T-helper 17 cell (primary cell): Measurements from ENCODE around the gene TTLL10. TPM values are rescaled to one million over a fixed set of nuclear protein-coding genes. Genes with fewer than 3 reads are reported as not detected.

ENCODE experiments used
- ATAC-seq: fragments of 150-1000 bp; cut with Tn5 transposase; 2 replicates; pipeline ENCODE4 v1.10.0; 2021; ENCODE audit warnings: mild to moderate bottlenecking, moderate library complexity
- DNase-seq, 3 donors: peaks; one replicate each; pipeline versions ENCODE4 v3.0.0 to v3.0.0-alpha.2; 2020 to 2021
- H3K9me3 ChIP-seq: one replicate; pipeline ENCODE4 v1.7.0; 2013; ENCODE audit warnings: low read length, mild to moderate bottlenecking; ENCODE audit not compliant: control insufficient read depth, poor library complexity, severe bottlenecking
- H3K27ac Mint-ChIP-seq: one replicate; pipeline ENCODE4 v1.8.0; 2022; ENCODE audit warnings: mild to moderate bottlenecking, moderate library complexity, mixed read lengths
- H3K27me3 Mint-ChIP-seq: one replicate; pipeline ENCODE4 v1.8.0; 2022; ENCODE audit warnings: mixed read lengths
- H3K36me3 Mint-ChIP-seq: one replicate; pipeline ENCODE4 v1.8.0; 2022; ENCODE audit warnings: low read depth, mixed read lengths
- H3K4me1 Mint-ChIP-seq: one replicate; pipeline ENCODE4 v1.8.0; 2022; ENCODE audit warnings: mild to moderate bottlenecking, mixed read lengths
- H3K4me3 Mint-ChIP-seq: one replicate; pipeline ENCODE4 v1.8.0; 2022; ENCODE audit warnings: mild to moderate bottlenecking, moderate library complexity, mixed read lengths
- total RNA-seq, 4 donors: library from RNA in 2 of 4; stranded (reverse) in 2 of 4; gene quantifications; one replicate each; pipeline ENCODE4 v1.2.3 and lab custom pipeline; 2022 to 2026

The TTLL10 gene
- total RNA-seq, 2 donors from 2014 or later = 0.86 to 2.5 TPM

DNA sequence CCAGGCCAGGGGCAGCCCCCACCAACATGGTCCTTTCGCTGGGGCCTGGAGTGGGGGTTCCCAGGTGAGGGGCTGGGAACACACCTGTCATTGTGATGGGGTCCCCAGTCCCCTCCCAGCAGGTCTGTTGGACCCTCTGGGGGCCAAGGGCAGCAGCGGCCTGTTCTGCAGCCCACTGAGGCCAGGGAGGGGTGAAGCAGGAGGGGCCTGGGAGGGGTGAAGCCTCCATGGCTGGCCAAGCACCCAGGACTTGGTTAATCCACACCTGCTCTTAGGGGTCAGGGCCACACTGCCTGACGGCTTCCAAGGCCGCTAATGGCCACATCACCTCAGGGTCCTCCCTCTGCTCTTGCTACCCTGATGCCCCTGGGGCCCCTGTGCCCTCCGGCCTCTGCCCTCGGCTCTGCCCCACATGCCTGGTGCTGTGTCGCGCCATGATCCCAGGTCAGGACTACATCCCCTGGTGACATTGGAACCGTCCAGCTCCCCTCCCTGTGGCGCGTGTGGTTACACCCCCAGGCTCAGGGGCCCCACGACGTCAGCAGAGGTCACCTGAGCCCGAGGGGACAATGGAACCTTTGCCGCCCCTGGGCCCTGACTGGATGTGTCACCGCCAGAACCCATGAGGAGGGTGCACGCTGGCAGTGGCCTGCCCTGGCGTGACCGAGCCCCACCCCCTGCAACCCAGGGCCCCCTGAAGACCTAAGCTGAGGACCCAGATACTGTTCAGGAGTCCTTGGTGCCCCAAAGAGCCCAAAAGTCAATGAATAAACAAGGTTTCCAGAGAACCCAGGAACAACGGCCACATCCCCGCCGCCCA lies 25.7 kb downstream of the TTLL10 start:
- Mint-ChIP-seq H3K27me3 (no peaks in the 10 kb centered on the region), H3K27ac (peak overlapping the region; percentile 68), H3K4me1 (peaks cover 2% of the 10 kb centered on the region), H3K4me3 (no peak overlapping the region), H3K36me3 (no peaks in the 10 kb centered on the region)
- DNase-seq (peak in 2 of 3 donors; percentile 4 to 9), ATAC-seq (no peak)
- H3K9me3 ChIP-seq = no peaks in the 10 kb centered on the region

DNA sequence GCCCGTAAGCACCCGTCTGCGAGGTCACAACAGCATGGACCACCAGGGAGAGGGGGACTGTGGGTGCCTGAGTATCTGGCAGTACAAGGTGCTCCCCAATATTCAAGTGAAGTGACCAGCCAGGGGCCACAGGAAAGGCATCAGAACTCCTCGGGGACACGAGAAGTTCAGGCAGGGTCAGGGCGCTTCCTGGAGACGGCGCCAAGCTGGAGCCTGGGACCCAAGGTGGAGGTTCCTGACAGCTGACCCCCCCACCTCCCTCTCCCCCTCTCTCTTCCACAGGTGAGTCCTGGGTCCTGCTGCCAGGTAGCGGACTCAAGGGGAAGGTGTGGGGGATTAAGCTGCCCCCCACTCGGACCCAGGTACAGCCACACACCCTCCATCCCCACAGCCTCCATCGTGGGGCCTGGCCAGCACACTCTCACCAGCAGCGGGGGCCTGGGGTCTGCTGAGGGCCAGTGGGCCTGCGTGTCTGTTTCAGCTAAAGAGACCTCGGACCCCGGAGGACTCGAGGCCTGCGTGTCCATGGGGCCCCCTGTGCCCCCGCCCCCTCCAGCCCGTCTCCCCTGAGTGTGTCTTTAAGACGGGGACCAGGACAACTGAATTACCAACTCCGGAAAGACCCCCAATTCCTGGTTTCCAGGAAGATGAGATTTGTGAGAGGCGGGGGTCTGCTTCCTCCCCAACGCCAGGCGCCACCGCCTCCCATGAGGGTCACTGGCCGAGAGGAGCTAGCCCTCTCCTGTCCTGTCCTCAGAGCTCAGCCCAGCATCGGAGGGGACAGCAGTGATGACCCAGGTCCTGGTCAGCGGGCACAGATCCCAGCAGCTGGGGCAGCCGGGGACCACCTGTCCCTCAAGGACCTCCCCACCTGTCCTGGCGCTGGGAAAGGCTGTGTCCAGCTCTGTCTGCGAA lies 26.5 kb downstream of the TTLL10 start:
- Mint-ChIP-seq H3K27me3 (no peaks in the 10 kb centered on the region), H3K36me3 (no peaks in the 10 kb centered on the region), H3K4me3 (no peak overlapping the region), H3K27ac (peak overlapping the region; percentile 68), H3K4me1 (peaks cover 2% of the 10 kb centered on the region)
- ATAC-seq = no peak
- no peaks in the 10 kb centered on the region for H3K9me3 ChIP-seq
- DNase-seq = peak; percentile 4 to 12 (median 12)

DNA sequence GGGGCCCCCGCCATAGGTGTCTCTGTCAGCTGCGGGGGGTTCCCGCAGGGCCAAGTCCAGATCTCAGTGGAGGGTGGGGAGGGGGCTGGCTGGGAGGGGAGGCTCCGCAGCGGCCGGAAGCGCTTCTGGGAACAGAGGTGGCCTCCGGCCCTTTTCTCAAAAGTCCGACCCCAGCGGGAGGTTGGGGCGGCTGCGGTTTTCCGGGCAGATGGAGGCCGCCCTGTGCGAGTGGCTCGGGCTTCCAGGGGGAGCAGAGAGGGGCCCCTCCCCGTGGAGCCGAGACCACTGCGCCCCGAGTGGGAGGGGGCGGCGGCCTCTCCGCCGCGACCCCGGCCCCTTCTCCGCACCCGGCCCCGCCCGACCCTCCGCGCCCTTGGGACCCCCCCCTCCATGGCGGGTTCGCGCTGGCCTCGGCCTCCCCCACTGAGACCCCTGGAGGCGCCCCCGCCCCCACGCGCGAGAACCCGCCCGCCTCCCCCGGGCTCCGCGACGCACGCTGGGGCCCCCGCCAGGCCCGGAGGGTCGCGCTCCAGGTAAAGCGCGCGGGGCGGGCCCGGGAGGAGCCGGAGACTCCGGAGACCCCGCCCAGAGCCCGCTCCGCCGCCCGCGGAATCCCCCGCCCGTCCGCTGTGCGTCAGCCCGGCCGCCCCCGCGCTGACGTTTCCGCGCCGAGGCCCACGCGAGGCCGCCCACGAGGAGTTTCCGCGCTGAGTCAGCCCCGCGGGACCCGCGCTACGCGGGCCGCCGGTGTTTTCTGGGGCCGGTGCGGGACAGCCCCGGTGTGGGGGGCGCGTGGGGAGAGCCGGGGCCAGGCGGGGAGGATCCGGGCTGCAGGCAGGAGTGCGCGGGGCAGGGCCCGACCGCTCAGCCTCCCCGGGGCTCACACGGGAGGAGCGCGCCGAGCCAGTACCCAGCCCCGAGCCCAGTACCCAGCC lies 27.5 kb downstream of the TTLL10 start:
- Mint-ChIP-seq H3K4me3 (peak overlapping the region; percentile 56), H3K27me3 (no peaks in the 10 kb centered on the region), H3K4me1 (peaks cover 5% of the 10 kb centered on the region), H3K36me3 (no peaks in the 10 kb centered on the region), H3K27ac (peak overlapping the region; percentile 68)
- DNase-seq (peak; percentile 87 to 91 (median 89)), ATAC-seq (peak; percentile 87)
- no peaks in the 10 kb centered on the region for H3K9me3 ChIP-seq

DNA sequence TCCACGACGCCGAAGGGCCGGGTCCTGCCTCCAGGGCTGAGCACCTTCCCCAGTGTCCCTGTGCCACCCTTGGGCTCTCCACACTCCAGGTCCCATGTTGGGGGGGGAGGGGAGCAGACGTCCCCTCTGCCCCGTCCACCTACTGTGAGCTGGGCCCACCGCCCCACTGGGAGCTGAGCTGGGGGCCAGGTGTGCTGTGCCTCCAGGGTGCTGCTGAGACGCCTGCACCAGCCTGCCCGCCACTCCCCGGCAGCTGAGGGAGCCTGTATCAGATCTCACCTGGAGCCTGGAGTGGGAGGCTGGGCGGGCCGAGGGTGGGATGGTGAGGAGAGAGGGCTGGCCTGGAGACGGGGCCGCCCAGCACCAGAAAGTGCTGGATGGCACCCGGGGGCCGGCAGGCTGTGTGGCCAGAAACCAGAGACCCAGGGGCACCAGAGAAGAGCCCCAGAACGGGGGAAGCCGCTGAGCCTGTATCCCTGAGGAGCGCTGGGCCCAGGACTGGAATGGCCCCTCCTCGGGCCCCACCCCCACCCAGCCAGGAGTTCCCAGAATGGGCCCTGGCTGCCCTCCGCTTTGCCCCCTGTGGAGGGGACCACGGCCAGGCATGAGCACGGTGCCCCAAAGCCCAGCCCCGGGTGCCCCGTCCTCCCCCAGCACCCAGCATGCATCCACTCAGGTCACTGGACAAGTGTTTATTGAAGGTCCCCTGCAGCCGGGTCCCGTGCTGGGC lies 29.3 kb downstream of the TTLL10 start:
- H3K9me3 ChIP-seq = no peaks in the 10 kb centered on the region
- H3K36me3 Mint-ChIP-seq = no peaks in the 10 kb centered on the region
- no peak overlapping the region for H3K4me3 Mint-ChIP-seq
- DNase-seq = peak in 2 of 3 donors; percentile 4 to 12
- no peak overlapping the region for H3K27ac Mint-ChIP-seq
- peaks cover 10% of the 10 kb centered on the region for H3K4me1 Mint-ChIP-seq
- no peak for ATAC-seq
- H3K27me3 Mint-ChIP-seq = no peaks in the 10 kb centered on the region

DNA sequence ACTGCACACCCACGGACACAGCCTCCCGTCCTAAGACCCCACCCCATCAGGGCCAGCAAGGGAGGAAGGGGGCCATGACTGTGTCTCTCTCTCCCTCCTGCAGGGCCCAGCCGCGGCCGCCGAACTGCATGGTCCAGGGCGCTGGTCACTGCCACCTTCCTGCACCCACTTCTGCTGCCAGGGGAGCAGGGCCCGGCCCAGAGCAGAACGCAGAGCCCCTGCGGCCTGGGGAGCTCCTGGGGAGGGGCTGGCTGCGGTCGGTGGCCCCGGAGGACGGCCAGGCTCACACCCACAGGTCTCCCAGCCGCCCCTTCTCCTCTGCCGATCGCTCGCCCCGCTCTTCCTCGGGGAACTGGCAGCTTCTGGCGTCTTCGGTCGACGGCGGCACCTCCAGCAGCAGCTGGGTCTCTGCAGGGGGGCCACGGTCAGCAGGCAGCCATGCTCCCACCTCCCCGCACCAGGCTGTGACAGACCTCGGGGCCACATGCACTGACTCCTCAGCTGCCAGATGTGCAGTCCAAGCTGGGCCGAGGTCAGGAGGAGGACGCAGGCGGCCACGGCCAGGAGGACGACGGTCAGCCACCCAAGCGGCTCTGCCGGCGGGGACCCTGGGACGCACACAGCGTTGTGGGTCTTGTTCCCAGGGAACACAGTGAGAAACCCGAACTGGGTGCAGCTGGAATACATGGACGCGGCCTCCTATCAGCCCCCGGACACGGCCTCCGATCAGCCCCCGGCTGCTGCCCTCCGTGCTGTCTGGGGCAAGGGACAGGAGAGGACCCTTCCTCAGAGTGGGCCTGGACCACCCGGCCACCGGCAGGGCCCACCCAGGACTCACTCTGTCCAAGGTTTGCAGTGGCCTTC lies 30.1 kb downstream of the TTLL10 start:
- Mint-ChIP-seq H3K27ac (peak overlapping the region; percentile 73), H3K4me3 (peak overlapping the region; percentile 41), H3K27me3 (no peaks in the 10 kb centered on the region), H3K36me3 (no peaks in the 10 kb centered on the region), H3K4me1 (peaks cover 15% of the 10 kb centered on the region)
- peak in 2 of 3 donors; percentile 4 to 11 for DNase-seq
- no peak for ATAC-seq
- no peaks in the 10 kb centered on the region for H3K9me3 ChIP-seq

DNA sequence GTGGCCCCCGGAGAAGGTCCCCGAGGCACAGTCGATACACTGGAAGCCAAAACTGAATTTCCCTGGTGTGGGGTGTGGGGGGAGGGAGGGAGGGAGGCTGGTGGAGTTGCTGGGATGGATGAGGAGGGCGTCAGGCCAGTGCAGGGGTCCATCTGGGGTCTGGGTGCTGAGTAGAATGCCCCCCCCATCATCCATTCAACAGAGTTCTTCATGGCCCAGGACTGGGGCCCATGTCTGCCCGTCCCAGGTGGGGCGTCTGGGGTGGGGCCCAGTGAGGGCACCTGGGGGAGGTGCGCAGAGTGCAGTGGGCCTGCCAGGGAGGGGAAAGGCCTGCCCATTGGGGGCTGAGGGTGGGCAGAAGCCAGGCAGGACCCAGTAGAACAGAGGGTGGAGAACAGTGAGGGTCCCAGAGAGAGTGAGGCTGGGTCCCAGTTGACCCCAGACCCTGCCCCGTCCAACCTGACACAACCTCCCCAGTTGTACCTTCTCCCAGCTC lies 30.8 kb downstream of the TTLL10 start:
- H3K27ac Mint-ChIP-seq = peak overlapping the region; percentile 73
- DNase-seq (peak in 1 of 3 donors; percentile 5), ATAC-seq (no peak)
- peaks cover 19% of the 10 kb centered on the region for H3K4me1 Mint-ChIP-seq
- H3K27me3 Mint-ChIP-seq = no peaks in the 10 kb centered on the region
- peak overlapping the region; percentile 89 for H3K4me3 Mint-ChIP-seq
- no peaks in the 10 kb centered on the region for H3K36me3 Mint-ChIP-seq
- H3K9me3 ChIP-seq = no peaks in the 10 kb centered on the region

DNA sequence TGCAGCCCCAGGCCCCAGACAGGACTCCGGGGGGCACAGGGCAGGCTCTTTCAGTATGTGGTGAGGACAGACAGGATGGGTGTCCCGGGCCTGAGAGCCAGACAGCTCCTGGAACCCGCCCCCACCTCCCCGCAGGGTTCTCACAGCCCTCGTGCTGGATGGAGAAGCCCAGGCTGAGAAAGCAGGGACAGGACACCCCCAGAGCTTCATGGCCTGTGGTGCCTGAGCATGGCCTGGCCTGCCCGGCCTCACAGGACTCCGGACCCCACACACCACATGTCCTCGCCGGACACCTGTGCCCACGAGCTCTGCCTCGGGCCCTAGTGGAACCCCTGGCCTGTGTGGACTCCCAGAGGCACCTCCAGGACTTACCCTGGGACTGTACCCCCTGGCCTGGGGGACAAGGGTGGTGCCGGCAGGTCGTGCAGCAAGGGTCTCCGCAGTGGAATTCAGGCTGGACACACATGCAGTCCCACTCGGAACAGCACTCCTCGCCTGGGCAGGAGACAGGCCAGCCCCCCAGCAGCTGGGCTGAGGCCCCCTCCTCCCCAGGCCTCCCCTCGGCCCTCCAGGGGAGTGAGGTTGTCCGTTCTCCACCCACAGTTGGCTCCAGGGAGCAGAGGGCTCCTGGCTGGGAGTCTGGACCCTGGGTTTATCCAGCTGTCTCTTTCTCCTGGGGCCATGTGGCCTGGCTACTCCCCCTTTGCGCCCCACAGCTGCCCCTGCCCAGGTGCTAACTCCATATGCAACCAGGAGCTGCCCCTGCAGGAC lies 31.5 kb downstream of the TTLL10 start:
- ATAC-seq (no peak), DNase-seq (peak; percentile 4 to 9 (median 9))
- H3K27me3 Mint-ChIP-seq = no peaks in the 10 kb centered on the region
- no peaks in the 10 kb centered on the region for H3K36me3 Mint-ChIP-seq
- H3K9me3 ChIP-seq = no peaks in the 10 kb centered on the region
- peaks cover 22% of the 10 kb centered on the region for H3K4me1 Mint-ChIP-seq
- H3K27ac Mint-ChIP-seq = peak overlapping the region; percentile 73
- H3K4me3 Mint-ChIP-seq = peak overlapping the region; percentile 89

DNA sequence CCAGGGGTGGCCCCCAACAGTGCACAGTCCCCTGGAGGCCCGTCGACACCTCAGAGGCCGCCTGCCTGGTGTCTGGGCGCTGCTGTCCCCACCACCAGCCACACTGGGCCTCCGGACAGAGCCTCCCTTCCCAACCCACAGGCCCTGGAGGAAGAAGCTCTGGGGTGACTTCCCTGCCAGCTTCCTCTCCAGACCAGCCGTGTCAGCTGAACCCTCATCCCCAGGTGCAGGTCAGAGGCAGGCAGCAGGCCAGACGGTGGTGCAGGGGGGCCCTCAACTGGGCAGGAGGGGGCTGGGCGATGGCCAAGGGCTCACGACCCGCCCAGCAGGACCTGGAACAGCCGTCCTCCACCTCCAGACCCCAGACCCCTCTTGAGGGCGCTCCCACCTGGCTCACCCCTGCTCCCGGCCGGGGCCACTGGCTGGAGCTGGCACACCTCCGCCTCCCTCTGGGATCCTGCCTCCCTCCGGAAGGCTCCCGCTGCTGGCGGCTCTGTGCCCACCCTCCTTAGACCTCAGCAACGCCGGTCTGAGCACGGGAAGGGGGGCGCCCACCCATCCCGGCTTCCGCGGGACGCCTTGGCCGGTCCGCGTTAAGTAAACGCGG lies 32.2 kb downstream of the TTLL10 start:
- peak overlapping the region; percentile 73 for H3K27ac Mint-ChIP-seq
- DNase-seq (peak; percentile 4 to 13 (median 9)), ATAC-seq (no peak)
- H3K27me3 Mint-ChIP-seq = no peaks in the 10 kb centered on the region
- no peaks in the 10 kb centered on the region for H3K9me3 ChIP-seq
- H3K4me3 Mint-ChIP-seq = peak overlapping the region; percentile 89
- no peaks in the 10 kb centered on the region for H3K36me3 Mint-ChIP-seq
- peaks cover 22% of the 10 kb centered on the region for H3K4me1 Mint-ChIP-seq

DNA sequence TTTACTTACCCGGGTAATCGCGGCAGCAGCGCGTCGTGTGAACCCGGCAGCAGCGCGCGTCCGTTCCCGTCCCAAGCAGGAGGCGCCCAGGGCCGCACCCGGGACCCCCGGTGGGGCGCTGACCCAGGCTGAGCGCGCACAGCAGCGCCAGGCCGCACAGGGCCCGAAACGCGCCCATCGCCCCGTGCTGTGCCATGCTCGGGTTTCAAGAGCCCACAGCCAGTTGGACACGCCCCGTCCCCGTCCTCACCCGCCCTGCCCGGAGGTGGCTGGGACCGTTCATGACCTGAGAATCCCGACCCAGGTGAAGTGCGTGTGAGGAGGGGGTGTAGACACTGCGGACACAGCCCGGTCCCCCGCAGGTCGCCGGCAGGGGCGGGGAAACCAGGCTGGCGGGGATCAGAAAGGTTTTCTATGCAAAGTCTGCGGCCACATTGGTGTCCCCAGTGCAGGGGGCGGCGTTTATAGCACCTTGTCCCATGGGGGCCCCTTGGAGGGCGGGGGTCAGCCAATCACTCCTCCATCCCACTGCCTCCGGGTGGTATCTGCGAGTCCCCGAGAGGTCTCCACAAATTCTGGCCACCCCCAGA lies 32.8 kb downstream of the TTLL10 start, which contains the start of gene TNFRSF18:
Gene TNFRSF18 (minus strand): TSS at position 217 of the 590 bp plus-strand sequence. CDS start 21 bp downstream, at position 196.
- no peaks in the 10 kb centered on the region for H3K27me3 Mint-ChIP-seq
- H3K4me1 Mint-ChIP-seq = peaks cover 26% of the 10 kb centered on the region
- H3K27ac Mint-ChIP-seq = peak within 1 kb of the TSS; percentile 93
- H3K4me3 Mint-ChIP-seq = peak within 1 kb of the TSS; percentile 91
- DNase-seq = peak; percentile 26 to 32 (median 27)
- peaks cover 2% of the 10 kb centered on the region for H3K36me3 Mint-ChIP-seq
- ATAC-seq = peak; percentile 14
- no peaks in the 10 kb centered on the region for H3K9me3 ChIP-seq

DNA sequence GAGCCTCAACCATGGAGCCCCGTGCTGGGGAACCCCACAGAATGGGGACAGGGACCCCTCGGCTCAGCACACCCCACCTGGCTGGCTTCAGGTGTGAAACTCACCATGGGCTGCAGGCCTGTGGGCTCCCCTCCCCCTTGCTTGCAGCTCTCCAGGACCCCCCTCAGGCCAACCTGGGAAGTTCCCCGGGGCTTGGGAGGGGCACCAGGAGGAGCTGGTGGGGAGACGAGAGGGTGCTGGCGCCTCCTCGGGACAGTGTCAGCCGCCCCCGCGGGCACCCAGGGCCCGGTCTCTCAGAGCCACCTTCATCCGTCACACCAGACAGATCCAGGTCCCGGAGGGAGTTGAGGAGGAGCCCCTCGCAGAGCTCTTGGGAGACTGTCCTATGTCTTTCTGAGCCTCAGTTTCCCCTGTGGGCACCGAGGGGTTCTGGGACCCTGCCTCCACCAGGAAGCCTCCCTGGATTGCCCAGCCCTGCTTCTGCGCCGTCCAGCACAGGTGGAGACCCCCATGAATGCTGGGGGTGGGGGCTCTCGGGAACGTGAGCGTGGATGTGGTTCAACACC lies 33.4 kb downstream of the TTLL10 start:
- no peaks in the 10 kb centered on the region for H3K27me3 Mint-ChIP-seq
- H3K27ac Mint-ChIP-seq = peak overlapping the region; percentile 73
- H3K9me3 ChIP-seq = no peaks in the 10 kb centered on the region
- H3K4me1 Mint-ChIP-seq = peaks cover 26% of the 10 kb centered on the region
- peaks cover 2% of the 10 kb centered on the region for H3K36me3 Mint-ChIP-seq
- peak overlapping the region; percentile 91 for H3K4me3 Mint-ChIP-seq
- no peak for ATAC-seq
- peak in 2 of 3 donors; percentile 5 to 9 for DNase-seq
